ENCODE data around the gene ZKSCAN4.
A peak's percentile ranks its signal among the peaks of the same experiment; 100 is the strongest.

The ZKSCAN4 gene

DNA sequence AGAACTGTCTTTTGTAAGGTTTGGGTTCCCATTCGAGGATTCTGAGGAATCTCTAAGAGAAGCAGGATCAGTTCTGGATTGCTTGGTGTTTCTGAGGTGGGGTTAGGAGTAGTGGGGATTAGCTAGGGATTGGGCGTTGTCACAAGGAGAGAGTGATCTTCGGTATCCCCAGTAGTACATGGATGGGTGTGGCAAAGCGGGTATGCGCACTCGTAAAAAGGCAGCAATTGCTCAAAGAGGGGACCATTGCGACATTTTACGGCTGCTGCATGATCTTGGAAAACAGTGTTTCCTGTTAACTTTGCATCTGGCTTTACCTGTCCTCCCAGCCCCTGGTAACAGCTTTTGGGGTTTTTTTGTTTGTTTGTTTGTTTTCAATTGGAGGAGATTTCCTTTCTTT lies 36.6 kb downstream of the ZKSCAN4 start:
- no peak for DNase-seq
- in situ Hi-C loops (cut with HindIII; ENCODE audit: low pct_ligation_motif_present, low pct_unique_long_range_greater_than_20kb, low sequenced_read_pairs), result no loop called here

DNA sequence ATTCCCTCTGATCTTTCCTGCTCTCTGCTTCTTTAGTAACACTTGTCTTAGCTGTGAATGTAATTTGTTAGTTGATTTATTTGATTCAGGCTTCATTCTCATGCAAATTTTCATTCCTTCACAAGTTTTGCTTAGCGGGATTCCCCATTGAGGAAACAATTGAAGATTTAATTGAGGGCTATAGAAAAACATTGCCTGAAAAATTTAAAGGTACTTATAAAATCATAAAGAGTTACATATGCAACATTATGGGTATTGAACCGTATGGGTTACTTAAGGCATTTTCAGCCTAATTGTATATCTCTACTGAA lies 38.9 kb downstream of the ZKSCAN4 start:
- in situ Hi-C loops (cut with HindIII; ENCODE audit: low pct_ligation_motif_present, low pct_unique_long_range_greater_than_20kb, low sequenced_read_pairs), result no loop called here
- DNase-seq, result no peak

DNA sequence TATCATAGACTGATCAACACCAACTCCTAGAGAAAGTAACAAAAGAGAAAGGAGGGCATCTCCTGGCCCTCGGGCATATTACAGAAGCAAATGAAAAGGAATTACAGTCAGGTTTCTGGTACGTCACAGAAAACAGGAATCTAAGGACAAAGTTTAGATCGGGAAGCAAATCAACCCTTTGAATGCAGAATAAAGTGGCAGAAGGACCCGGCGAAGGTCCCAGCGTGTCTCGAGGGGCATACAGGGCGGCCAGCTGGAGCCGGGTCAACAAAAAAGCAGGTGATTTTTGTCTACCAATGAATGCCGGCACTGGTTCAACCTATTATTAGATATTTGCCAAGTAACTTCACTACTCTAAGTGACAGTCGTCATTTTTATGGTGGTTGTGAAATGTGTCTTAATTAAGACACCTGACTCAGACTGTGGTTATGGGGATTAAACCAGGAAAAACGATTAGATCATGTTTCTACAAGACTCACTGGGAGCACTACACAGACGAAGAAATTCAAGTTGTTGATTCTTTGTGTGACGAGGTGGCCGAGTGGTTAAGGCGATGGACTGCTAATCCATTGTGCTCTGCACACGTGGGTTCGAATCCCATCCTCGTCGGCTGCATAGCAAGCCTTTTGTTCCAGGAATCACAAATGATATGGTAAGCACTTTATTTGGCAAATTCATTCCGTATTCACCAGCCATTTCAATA lies 39.4 kb downstream of the ZKSCAN4 start:
- in situ Hi-C loops (cut with HindIII; ENCODE audit: low pct_ligation_motif_present, low pct_unique_long_range_greater_than_20kb, low sequenced_read_pairs), result no loop called here
- peak; percentile 85 for DNase-seq

- in situ Hi-C loops (cut with HindIII; ENCODE audit: low pct_ligation_motif_present, low pct_unique_long_range_greater_than_20kb, low sequenced_read_pairs), result no loop called here
- DNase-seq, result no peak
These were observed 40.1 kb downstream of the ZKSCAN4 start for GRCh38 chr6:28211840-28212509.

DNA sequence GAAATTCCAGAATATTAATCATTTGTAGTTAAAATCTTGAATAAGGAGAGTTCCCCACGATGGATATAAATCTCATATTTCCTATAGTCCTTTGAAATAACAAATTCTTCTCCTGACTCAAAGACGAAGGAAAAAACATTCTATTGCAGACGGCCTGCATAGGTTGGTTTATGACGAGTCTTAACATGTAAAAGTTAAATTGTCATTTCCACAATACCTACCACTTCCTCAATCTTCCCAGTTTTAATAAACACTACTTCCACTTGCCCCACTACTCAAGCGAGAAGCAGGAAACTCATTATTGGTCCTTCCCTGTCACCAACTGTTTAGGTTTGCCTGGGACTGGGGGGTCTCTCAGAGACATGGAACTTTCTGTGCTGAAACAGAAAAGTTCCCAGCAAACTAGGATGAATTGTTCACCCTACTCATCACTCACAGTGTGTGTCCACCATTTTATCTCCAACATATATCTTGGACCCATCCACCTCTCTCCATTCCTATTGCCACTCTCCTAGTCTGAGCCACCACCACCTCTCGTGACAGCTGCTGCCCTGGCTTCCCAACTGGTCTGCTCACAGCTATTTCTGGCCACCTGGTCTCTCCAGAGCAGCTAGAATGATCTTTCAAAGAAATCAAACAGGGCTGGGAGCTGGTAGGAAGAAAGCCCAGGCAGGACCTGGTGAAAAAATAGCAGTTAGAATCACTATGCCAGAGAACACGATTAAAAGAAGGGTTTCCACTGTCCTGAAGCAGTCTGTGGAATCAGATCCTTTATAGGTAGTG lies 42.1 kb downstream of the ZKSCAN4 start:
- in situ Hi-C loops (cut with HindIII; ENCODE audit: low pct_ligation_motif_present, low pct_unique_long_range_greater_than_20kb, low sequenced_read_pairs), result no loop called here
- no peak for DNase-seq

DNA sequence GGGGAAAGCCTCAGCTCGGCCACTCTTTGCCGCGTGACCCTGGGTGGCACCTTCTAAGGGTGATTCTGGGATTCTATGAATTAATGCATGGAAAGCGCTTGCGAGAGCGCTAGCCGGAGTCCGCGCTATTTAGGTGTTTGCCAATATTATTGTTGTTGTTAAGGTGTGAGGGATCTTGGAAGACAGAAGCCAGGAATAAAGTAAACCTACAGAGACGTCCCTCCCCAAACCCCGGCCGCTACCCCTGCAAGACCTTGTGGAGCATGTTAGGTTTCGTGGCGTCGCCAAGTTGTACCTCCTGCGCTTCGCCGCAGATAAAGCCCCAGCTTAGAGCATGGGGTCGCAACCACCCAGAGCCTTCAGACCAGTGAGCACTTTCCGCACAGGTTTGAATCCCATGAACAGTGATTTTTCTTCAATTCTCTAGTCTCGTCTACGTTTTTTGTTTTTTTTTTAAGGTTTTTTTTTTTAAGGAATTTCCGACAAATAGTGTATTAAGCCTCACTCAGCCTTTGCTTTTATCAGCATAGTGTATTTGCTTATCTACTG lies 43.9 kb downstream of the ZKSCAN4 start:
- no peak for DNase-seq
- in situ Hi-C loops (cut with HindIII; ENCODE audit: low pct_ligation_motif_present, low pct_unique_long_range_greater_than_20kb, low sequenced_read_pairs), result no loop called here

- no peak for DNase-seq
- in situ Hi-C loops (cut with HindIII; ENCODE audit: low pct_ligation_motif_present, low pct_unique_long_range_greater_than_20kb, low sequenced_read_pairs), result no loop called here
These were observed 44.5 kb downstream of the ZKSCAN4 start for GRCh38 chr6:28207510-28208110.

- in situ Hi-C loops (cut with HindIII; ENCODE audit: low pct_ligation_motif_present, low pct_unique_long_range_greater_than_20kb, low sequenced_read_pairs), result no loop called here
- no peak for DNase-seq
These were observed 45.0 kb downstream of the ZKSCAN4 start for GRCh38 chr6:28206928-28207509.

GRCh38 chr6:28206527-28206926 lies 45.5 kb downstream of the ZKSCAN4 start:
- no peak for DNase-seq
- in situ Hi-C loops (cut with HindIII; ENCODE audit: low pct_ligation_motif_present, low pct_unique_long_range_greater_than_20kb, low sequenced_read_pairs), result no loop called here

DNA sequence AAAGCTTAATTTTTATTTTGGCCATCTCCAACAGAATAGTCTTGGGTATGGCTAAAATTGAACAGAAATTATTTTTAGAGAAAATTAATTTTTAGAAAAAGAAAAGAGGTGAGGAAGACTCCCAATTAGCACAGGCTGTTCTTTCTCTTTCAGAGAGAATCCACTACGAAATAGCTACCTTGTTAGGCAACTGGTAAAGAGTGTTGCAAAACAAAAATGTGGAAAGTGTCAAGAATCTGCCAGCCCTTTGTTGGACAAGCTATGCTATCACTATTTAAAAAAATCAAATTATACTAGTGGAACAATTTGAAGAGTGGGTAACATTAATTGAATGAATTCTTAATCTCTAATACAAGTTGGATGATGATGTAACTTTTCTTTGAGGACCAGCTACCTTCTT lies 46.2 kb downstream of the ZKSCAN4 start:
- DNase-seq, result no peak
- in situ Hi-C loops (cut with HindIII; ENCODE audit: low pct_ligation_motif_present, low pct_unique_long_range_greater_than_20kb, low sequenced_read_pairs), result no loop called here

- DNase-seq, result no peak
- in situ Hi-C loops (cut with HindIII; ENCODE audit: low pct_ligation_motif_present, low pct_unique_long_range_greater_than_20kb, low sequenced_read_pairs), result no loop called here
These were observed 48.9 kb downstream of the ZKSCAN4 start for GRCh38 chr6:28203201-28203600.

GRCh38 chr6:28200020-28200419 lies 52.0 kb downstream of the ZKSCAN4 start:
- DNase-seq, result no peak
- in situ Hi-C loops (cut with HindIII; ENCODE audit: low pct_ligation_motif_present, low pct_unique_long_range_greater_than_20kb, low sequenced_read_pairs), result no loop called here

Measured in ACHN (cell line).